Measurements from ENCODE around the gene OR2T1. TPM values are rescaled to one million over a fixed set of nuclear protein-coding genes. Genes with fewer than 3 reads are reported as not detected.

OR2T1 gene
- total and polyA plus RNA-seq, 2 of the 8 experiments (the other 6 are each of a cell fraction or from before 2014, with no cell fraction given), result not detected

DNA sequence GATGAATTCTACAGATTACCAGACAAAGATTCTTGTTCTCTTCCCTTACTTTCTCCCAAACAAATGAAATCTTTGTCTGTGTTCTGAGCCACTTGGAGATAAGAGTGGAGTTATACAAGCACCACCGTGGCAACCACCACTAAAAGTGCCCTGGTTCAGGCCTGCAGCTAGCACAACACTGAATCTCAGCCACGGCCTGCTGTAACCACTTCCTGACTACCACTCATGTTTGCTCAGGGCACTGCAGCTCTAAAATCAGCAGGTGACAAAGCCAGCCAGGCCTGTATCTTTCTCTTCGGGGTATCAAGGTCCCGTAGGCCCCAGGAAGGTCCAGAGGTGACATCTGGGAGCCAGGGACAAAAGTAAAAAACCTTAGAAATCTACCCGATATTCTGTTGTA, 30.5 kb upstream of the OR2T1 start:
- Histone ChIP-seq H3K9me3 (ENCODE audit: insufficient read depth in 2 of 2, low read depth in 1 of 2, low read length in 1 of 2) (peaks cover 64 to 70% of the 10 kb centered on the region in 2 experiments), H2AFZ (ENCODE audit: low read length) (no peak overlapping the region), H3K4ac (replicated peaks; ENCODE audit: insufficient read length, low read depth, low read length) (no peak overlapping the region), H3K18ac (ENCODE audit: extremely low read depth, low read length) (no peak overlapping the region), H3K23ac (ENCODE audit: insufficient read length) (no peak overlapping the region), H3K4me2 (ENCODE audit: insufficient read depth in 1 of 2, low read depth in 2 of 2, low read length in 2 of 2) (no peak overlapping the region), H3K36me3 (ENCODE audit: control insufficient read depth in 2 of 4, insufficient read depth in 4 of 4, low read length in 3 of 4) (no peaks in the 10 kb centered on the region), H4K20me1 (replicated peaks in 1 of 2; ENCODE audit: control insufficient read depth in 1 of 2, insufficient read depth in 2 of 2, low read length in 2 of 2) (no peaks in the 10 kb centered on the region), H3K79me2 (ENCODE audit: control insufficient read depth in 1 of 2, insufficient read depth in 2 of 2, low read length in 2 of 2) (no peaks in the 10 kb centered on the region), H3K27ac (ENCODE audit: low read depth, low read length) (no peak overlapping the region), H2BK12ac (ENCODE audit: low read depth, low read length) (no peak overlapping the region), H3K56ac (replicated peaks; ENCODE audit: insufficient read length, low read depth, low read length) (no peak overlapping the region), H4K91ac (replicated peaks; ENCODE audit: insufficient read length, low read length) (no peak overlapping the region), H3K9ac (replicated peaks in 1 of 4; ENCODE audit: extremely low read depth in 1 of 4, low read depth in 3 of 4, low read length in 3 of 4) (no peak overlapping the region), H2AK5ac (ENCODE audit: low read depth, low read length) (no peak overlapping the region), H3K23me2 (ENCODE audit: low read depth, low read length) (no peaks in the 10 kb centered on the region), H3K79me1 (ENCODE audit: low read depth, low read length) (no peaks in the 10 kb centered on the region), H3K4me1 (replicated peaks in 1 of 4; ENCODE audit: control insufficient read depth in 3 of 4, insufficient read depth in 4 of 4, low read length in 3 of 4) (no peaks in the 10 kb centered on the region), H4K8ac (ENCODE audit: extremely low read depth, insufficient read depth, low read length) (no peak overlapping the region), H3K4me3 (ENCODE audit: extremely low read depth in 1 of 4, insufficient read depth in 2 of 4, low read depth in 3 of 4, low read length in 4 of 4) (no peak overlapping the region), H2BK15ac (ENCODE audit: low read length) (no peak overlapping the region), H2BK20ac (ENCODE audit: low read length) (no peak overlapping the region), H3K14ac (ENCODE audit: insufficient read length) (no peak overlapping the region), H2BK120ac (replicated peaks; ENCODE audit: low read depth, low read length) (no peak overlapping the region), H2BK5ac (ENCODE audit: low read depth, low read length) (no peak overlapping the region), H4K5ac (ENCODE audit: insufficient read length, low read depth, low read length) (no peak overlapping the region), H3K27me3 (replicated peaks in 1 of 4; ENCODE audit: control insufficient read depth in 3 of 4, extremely low read depth in 1 of 4, insufficient read depth in 3 of 4, low read length in 3 of 4) (no peaks in the 10 kb centered on the region)
- DNase-seq (ENCODE audit: low read depth in 1 of 2, low spot score in 2 of 2) (no peak), FAIRE-seq (no peak)
- POLR2A ChIA-PET (ENCODE audit: partially characterized antibody), result no interaction called here
- WGBS, 2 experiments (ENCODE audit: extremely low coverage in 1 of 2, insufficient coverage in 1 of 2, insufficient read length in 1 of 2, insufficient replicate concordance in 2 of 2, low coverage in 1 of 2, low lambda C conversion rate in 2 of 2, missing lambda C conversion rate in 1 of 2), result 77% methylated on average over 5 of the region's 5 CpGs; no CpG with 5 or more reads in 1 of the 2 experiments
- CTCF ChIA-PET (ENCODE audit: partially characterized antibody), result interaction anchor here (0.7 kb wide), 1 partner anchor 435 kb away, joined by 3 read pairs; no protein-coding TSS in a partner anchor
- TF ChIP-seq CEBPB (IDR thresholded peaks at IDR 0.05; ENCODE audit: low read depth, low read length) (no peak), POLR2A (IDR thresholded peaks at IDR 0.05; ENCODE audit: control extremely low read depth in 1 of 2, low read depth in 2 of 2, low read length in 2 of 2) (no peak), TBP (IDR thresholded peaks at IDR 0.05; ENCODE audit: low read depth, low read length) (no peak), KDM1A (IDR thresholded peaks at IDR 0.05; ENCODE audit: borderline replicate concordance, low read length) (no peak), GTF2F1 (IDR thresholded peaks at IDR 0.05; ENCODE audit: borderline replicate concordance, low read depth, low read length) (no peak), HDAC6 (IDR thresholded peaks at IDR 0.05; ENCODE audit: low read depth, low read length) (no peak), EGR1 (IDR thresholded peaks at IDR 0.05; ENCODE audit: borderline replicate concordance, low read depth, low read length) (no peak), KDM4A (IDR thresholded peaks at IDR 0.05; ENCODE audit: low read depth, low read length, severe bottlenecking) (no peak), SP2 (IDR thresholded peaks at IDR 0.05; ENCODE audit: low read length) (no peak), RAD21 (IDR thresholded peaks at IDR 0.05 in 1 of 2, conservative IDR thresholded peaks at IDR 0.05 in 1 of 2; ENCODE audit: low read depth in 2 of 2, low read length in 2 of 2) (no peak), BCL11A (IDR thresholded peaks at IDR 0.05; ENCODE audit: low read depth in 2 of 2, low read length in 2 of 2) (no peak), CREB1 (IDR thresholded peaks at IDR 0.05) (no peak), MAFK (IDR thresholded peaks at IDR 0.05; ENCODE audit: low read depth, low read length) (no peak), SRF (IDR thresholded peaks at IDR 0.05; ENCODE audit: low read depth, low read length) (no peak)
- TF ChIP-seq, protein P1, sequence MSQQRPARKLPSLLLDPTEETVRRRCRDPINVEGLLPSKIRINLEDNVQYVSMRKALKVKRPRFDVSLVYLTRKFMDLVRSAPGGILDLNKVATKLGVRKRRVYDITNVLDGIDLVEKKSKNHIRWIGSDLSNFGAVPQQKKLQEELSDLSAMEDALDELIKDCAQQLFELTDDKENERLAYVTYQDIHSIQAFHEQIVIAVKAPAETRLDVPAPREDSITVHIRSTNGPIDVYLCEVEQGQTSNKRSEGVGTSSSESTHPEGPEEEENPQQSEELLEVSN (IDR thresholded peaks at IDR 0.05), result no peak
